Sigmoid colon (tissue), 4 donors: ENCODE measurements around the gene SH2B3.

Source experiments
- CTCF ChIP-seq, 4 experiments: fragments of 450-650 bp in 3 of 4; fragments of 200-600 bp in 1 of 4; IDR thresholded peaks; one replicate each; pipeline ENCODE4 v1.5.1; 2016 to 2019; ENCODE audit warnings: antibody characterized with exemption in 4 of 4, mild to moderate bottlenecking in 3 of 4, moderate library complexity in 2 of 4
- EP300 ChIP-seq, 4 donors: sonication (generic); formaldehyde crosslinking; IDR thresholded peaks; one replicate each; pipeline ENCODE4 v1.6.1; 2017; ENCODE audit warnings: antibody characterized with exemption in 4 of 4
- POLR2A ChIP-seq, 2 donors: fragments of 450-650 bp; IDR thresholded peaks; one replicate each; pipeline ENCODE4 v1.6.1; 2016; ENCODE audit warnings: antibody characterized with exemption in 2 of 2, mild to moderate bottlenecking in 2 of 2, moderate library complexity in 2 of 2
- POLR2AphosphoS5 ChIP-seq, 4 donors: sonication (generic); formaldehyde crosslinking; IDR thresholded peaks; one replicate each; pipeline ENCODE4 v1.6.1; 2017; ENCODE audit warnings: antibody characterized with exemption in 4 of 4

GRCh38 chr12:111462210-111462769, 56.6 kb downstream of the SH2B3 start:
- no peak for TF ChIP-seq CTCF (IDR thresholded peaks at IDR 0.05)
- TF ChIP-seq POLR2A (IDR thresholded peaks at IDR 0.05) = no peak
- no peak for TF ChIP-seq EP300 (IDR thresholded peaks at IDR 0.05)
- no peak for TF ChIP-seq POLR2AphosphoS5 (IDR thresholded peaks at IDR 0.05)
